Adipocyte (in vitro differentiated cells): ENCODE results near the gene SMAD5.

Experiments used
- DNase-seq: peaks from one replicate; pipeline ENCODE4 v3.0.0-alpha.2; 2015; ENCODE audit warnings: low read depth
- H3K27me3 ChIP-seq: replicated peaks from 2 replicates; pipeline ENCODE4 v1.7.0; 2013; ENCODE audit warnings: mild to moderate bottlenecking, low read length, moderate library complexity; ENCODE audit not compliant: control insufficient read depth, insufficient read depth
- H3K36me3 ChIP-seq: 2 replicates; pipeline ENCODE4 v1.7.0; 2013; ENCODE audit warnings: low read length, mild to moderate bottlenecking, moderate library complexity; ENCODE audit not compliant: control insufficient read depth, insufficient read depth, severe bottlenecking
- H3K4me1 ChIP-seq: 2 replicates; pipeline ENCODE4 v1.7.0; 2013; ENCODE audit warnings: mild to moderate bottlenecking, low read length, moderate library complexity; ENCODE audit not compliant: control insufficient read depth, insufficient read depth
- H3K4me3 ChIP-seq: 2 replicates; pipeline ENCODE4 v1.7.0; 2013; ENCODE audit warnings: mild to moderate bottlenecking, low read length, moderate library complexity
- H3K9ac ChIP-seq: 2 replicates; pipeline ENCODE4 v1.7.0; 2013; ENCODE audit warnings: mild to moderate bottlenecking, low read length, moderate library complexity
- H3K9me3 ChIP-seq: 2 replicates; pipeline ENCODE4 v1.7.0; 2013; ENCODE audit warnings: mild to moderate bottlenecking, low read length, moderate library complexity; ENCODE audit not compliant: control insufficient read depth

SMAD5 gene

GRCh38 chr5:136232316-136232715 lies 99.7 kb downstream of the SMAD5 start:
- Histone ChIP-seq H3K4me3 (no peak overlapping the region), H3K9me3 (no peaks in the 10 kb centered on the region), H3K27me3 (peaks cover 11% of the 10 kb centered on the region)

More at GRCh38 chr5:136232316-136232715, 99.7 kb downstream of the SMAD5 start:
- Histone ChIP-seq H3K4me1 (peaks cover 3% of the 10 kb centered on the region), H3K9ac (no peak overlapping the region), H3K36me3 (no peaks in the 10 kb centered on the region)
- DNase-seq: no peak
